ENCODE results near the gene KCNH1. TPM values are rescaled to one million over a fixed set of nuclear protein-coding genes. Genes with fewer than 3 reads are reported as not detected.

The KCNH1 gene
- total RNA-seq, 4 donors from 2014 or later: not detected

- H3K4me3 ChIP-seq (ENCODE audit: low read depth, poor library complexity, severe bottlenecking): no peak overlapping the region
- DNase-seq (ENCODE audit: low spot score in 2 of 2): no peak
- TF ChIP-seq CTCF (IDR thresholded peaks at IDR 0.05): no peak
- no peak for TF ChIP-seq POLR2A (IDR thresholded peaks at IDR 0.05)
- intact Hi-C loops (cut with DNase I; ENCODE audit: low total_unique reads): no loop called here
Measured at GRCh38 chr1:210937846-210938245, 196.1 kb downstream of the KCNH1 start.

GRCh38 chr1:210935905-210936304 is 198.0 kb downstream of the KCNH1 start:
- TF ChIP-seq CTCF (IDR thresholded peaks at IDR 0.05) (no peak), POLR2A (IDR thresholded peaks at IDR 0.05) (no peak)
- intact Hi-C loops (cut with DNase I; ENCODE audit: low total_unique reads): no loop called here
- WGBS, 2 donors: 86 to 87% methylated on average over 4 of the region's 4 CpGs
- DNase-seq (ENCODE audit: low spot score in 2 of 2): no peak
- no peak overlapping the region for H3K4me3 ChIP-seq (ENCODE audit: low read depth, poor library complexity, severe bottlenecking)

GRCh38 chr1:210932104-210932503 is 201.8 kb downstream of the KCNH1 start:
- intact Hi-C loops (cut with DNase I; ENCODE audit: low total_unique reads): no loop called here
- TF ChIP-seq CTCF (IDR thresholded peaks at IDR 0.05) (no peak), POLR2A (IDR thresholded peaks at IDR 0.05) (no peak)
- no peak overlapping the region for H3K4me3 ChIP-seq (ENCODE audit: low read depth, poor library complexity, severe bottlenecking)
- no peak for DNase-seq (ENCODE audit: low spot score in 2 of 2)

GRCh38 chr1:210922666-210923065 is 211.3 kb downstream of the KCNH1 start:
- intact Hi-C loops (cut with DNase I; ENCODE audit: low total_unique reads): no loop called here
- H3K4me3 ChIP-seq (ENCODE audit: low read depth, poor library complexity, severe bottlenecking): no peak overlapping the region
- DNase-seq (ENCODE audit: low spot score in 2 of 2): no peak
- TF ChIP-seq CTCF (IDR thresholded peaks at IDR 0.05): no peak

- H3K4me3 ChIP-seq (ENCODE audit: low read depth, poor library complexity, severe bottlenecking): no peak overlapping the region
- TF ChIP-seq CTCF (IDR thresholded peaks at IDR 0.05): no peak
- TF ChIP-seq POLR2A (IDR thresholded peaks at IDR 0.05): no peak
- intact Hi-C loops (cut with DNase I; ENCODE audit: low total_unique reads): no loop called here
- no peak for DNase-seq (ENCODE audit: low spot score in 2 of 2)
- WGBS, 2 donors: 78 to 82% methylated on average over 5 of the region's 5 CpGs
Measured at GRCh38 chr1:210920716-210921694, 212.9 kb downstream of the KCNH1 start.

GRCh38 chr1:210920258-210920657 is 213.7 kb downstream of the KCNH1 start:
- TF ChIP-seq POLR2A (IDR thresholded peaks at IDR 0.05) (no peak), CTCF (IDR thresholded peaks at IDR 0.05) (no peak)
- DNase-seq (ENCODE audit: low spot score in 2 of 2): no peak
- intact Hi-C loops (cut with DNase I; ENCODE audit: low total_unique reads): no loop called here
- no peak overlapping the region for H3K4me3 ChIP-seq (ENCODE audit: low read depth, poor library complexity, severe bottlenecking)

Data from lower leg skin (tissue), 4 donors.